K562 treated with DMSO at 1 percent for 12 hours (cell line): ENCODE results near the gene PIGP. TPM values are rescaled to one million over a fixed set of nuclear protein-coding genes. Genes with fewer than 3 reads are reported as not detected.

ENCODE experiments used
- total RNA-seq: library from RNA; unstranded; fragments of 300-600 nt; gene quantifications from 2 replicates; pipeline ENCODE4 v1.2.3, GENCODE V29; 2022; ENCODE audit not compliant: insufficient read depth

PIGP gene
- 15.2 and 30.4 TPM in 2 replicates for total RNA-seq

GRCh38 chr21:37072988-37073416 is at the start of gene PIGP, which contains the start of gene TTC3:
Gene PIGP (minus strand): TSS chr21:37073071. CDS start chr21:37072515, 556 bp downstream.
Gene TTC3 (plus strand): TSS chr21:37073254. CDS start chr21:37087258, 14,004 bp downstream.

Other genes with a start within 250 kb of the PIGP start
- 6.4 and 24.0 TPM in 2 replicates for gene HLCS, start 106.4 kb downstream of the PIGP start, total RNA-seq
- gene RIPPLY3, start 66.4 kb downstream of the PIGP start, total RNA-seq = not detected in 2 replicates
- gene TTC3, start 183 bp upstream of the PIGP start, total RNA-seq = 25.3 and 122 TPM in 2 replicates
- gene VPS26C, start 194.3 kb upstream of the PIGP start, total RNA-seq = 30.0 and 61.1 TPM in 2 replicates